Body of pancreas (tissue), 4 donors: Measurements from ENCODE around the gene PPP1R2B.

Experiments used
- CTCF ChIP-seq, 7 experiments: fragments of 450-650 bp in 4 of 7; fragments of 200-600 bp in 3 of 7; sonication (generic) in 3 of 7; IDR thresholded peaks; one replicate each; pipeline ENCODE4 v1.5.1; 2016 to 2019; ENCODE audit warnings: antibody characterized with exemption in 7 of 7
- POLR2A ChIP-seq, 3 donors: fragments of 450-650 bp; IDR thresholded peaks; one replicate each; pipeline ENCODE4 v1.6.1; 2016; ENCODE audit warnings: antibody characterized with exemption in 3 of 3, mild to moderate bottlenecking in 2 of 3

GRCh38 chr5:156896546-156896945 lies 46.5 kb downstream of the PPP1R2B start:
- TF ChIP-seq CTCF (IDR thresholded peaks at IDR 0.05) (no peak), POLR2A (IDR thresholded peaks at IDR 0.05) (no peak)
